MM.1S (cell line): Measurements from ENCODE around the gene TLR4.

Experiments used
- EZH2 ChIP-seq: fragments of 300-600 bp; sonication (generic); optimal IDR thresholded peaks from 2 replicates; pipeline ENCODE3; 2017; ENCODE audit warnings: low read depth, mild to moderate bottlenecking, antibody characterized with exemption, low read length, mixed read lengths
- EZH2phosphoT487 ChIP-seq: fragments of 300-600 bp; sonication (generic); IDR thresholded peaks from 2 replicates; pipeline ENCODE4 v1.6.1; 2018; ENCODE audit warnings: antibody characterized with exemption, low read length
- TF ChIP-seq, protein P1 (sequence below): fragments of 300-600 bp; sonication (generic); IDR thresholded peaks from 2 replicates; pipeline ENCODE4 v1.5.1; 2016; ENCODE audit warnings: antibody characterized with exemption, low read length, mixed read lengths

DNA sequence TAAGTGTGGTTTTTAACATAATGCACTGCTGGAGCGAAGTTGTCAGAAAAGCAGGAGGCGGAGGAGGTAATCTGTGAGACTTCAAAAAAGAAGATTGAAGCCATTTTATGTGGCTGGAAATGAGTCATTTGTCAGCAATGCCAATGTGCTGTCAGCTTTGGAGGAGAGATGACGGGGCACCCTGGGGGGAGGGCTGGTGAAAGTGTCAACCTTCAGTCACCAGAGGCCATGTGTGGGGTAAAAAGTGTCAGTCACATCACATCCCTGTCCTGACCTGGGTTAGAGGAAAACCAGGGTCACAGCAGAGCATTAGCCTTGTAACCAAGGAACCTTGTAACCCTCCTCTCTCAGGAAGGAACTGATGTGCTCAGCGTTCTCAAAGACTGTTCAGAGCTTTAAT is 59.1 kb downstream of the TLR4 start:
- TF ChIP-seq, protein P1, sequence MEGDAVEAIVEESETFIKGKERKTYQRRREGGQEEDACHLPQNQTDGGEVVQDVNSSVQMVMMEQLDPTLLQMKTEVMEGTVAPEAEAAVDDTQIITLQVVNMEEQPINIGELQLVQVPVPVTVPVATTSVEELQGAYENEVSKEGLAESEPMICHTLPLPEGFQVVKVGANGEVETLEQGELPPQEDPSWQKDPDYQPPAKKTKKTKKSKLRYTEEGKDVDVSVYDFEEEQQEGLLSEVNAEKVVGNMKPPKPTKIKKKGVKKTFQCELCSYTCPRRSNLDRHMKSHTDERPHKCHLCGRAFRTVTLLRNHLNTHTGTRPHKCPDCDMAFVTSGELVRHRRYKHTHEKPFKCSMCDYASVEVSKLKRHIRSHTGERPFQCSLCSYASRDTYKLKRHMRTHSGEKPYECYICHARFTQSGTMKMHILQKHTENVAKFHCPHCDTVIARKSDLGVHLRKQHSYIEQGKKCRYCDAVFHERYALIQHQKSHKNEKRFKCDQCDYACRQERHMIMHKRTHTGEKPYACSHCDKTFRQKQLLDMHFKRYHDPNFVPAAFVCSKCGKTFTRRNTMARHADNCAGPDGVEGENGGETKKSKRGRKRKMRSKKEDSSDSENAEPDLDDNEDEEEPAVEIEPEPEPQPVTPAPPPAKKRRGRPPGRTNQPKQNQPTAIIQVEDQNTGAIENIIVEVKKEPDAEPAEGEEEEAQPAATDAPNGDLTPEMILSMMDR: no peak
- TF ChIP-seq EZH2 (no peak), EZH2phosphoT487 (no peak)
